Measurements from ENCODE around the gene TENM4.

TENM4 gene

DNA sequence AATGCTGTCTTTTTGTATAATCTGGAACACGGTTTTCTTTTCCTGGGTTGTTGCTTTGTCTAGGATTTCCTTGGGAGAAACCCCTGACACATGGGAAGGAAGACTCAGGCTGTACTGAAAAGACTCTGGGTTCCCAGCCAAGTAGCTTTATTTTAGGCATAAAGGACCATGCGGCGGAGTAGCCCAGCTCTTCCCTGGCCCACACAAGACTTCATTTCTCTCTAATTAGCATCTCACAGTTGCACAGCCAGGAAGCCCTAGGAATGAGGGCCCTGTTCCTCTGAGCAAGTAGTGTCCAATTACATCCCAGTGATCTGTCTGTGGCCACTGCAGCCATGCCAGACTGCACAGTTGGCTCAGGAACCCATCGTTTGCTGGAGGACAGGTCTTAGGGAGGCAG lies 319.5 kb downstream of the TENM4 start:
- DNase-seq (ENCODE audit: low read depth in 2 of 2): no peak

DNA sequence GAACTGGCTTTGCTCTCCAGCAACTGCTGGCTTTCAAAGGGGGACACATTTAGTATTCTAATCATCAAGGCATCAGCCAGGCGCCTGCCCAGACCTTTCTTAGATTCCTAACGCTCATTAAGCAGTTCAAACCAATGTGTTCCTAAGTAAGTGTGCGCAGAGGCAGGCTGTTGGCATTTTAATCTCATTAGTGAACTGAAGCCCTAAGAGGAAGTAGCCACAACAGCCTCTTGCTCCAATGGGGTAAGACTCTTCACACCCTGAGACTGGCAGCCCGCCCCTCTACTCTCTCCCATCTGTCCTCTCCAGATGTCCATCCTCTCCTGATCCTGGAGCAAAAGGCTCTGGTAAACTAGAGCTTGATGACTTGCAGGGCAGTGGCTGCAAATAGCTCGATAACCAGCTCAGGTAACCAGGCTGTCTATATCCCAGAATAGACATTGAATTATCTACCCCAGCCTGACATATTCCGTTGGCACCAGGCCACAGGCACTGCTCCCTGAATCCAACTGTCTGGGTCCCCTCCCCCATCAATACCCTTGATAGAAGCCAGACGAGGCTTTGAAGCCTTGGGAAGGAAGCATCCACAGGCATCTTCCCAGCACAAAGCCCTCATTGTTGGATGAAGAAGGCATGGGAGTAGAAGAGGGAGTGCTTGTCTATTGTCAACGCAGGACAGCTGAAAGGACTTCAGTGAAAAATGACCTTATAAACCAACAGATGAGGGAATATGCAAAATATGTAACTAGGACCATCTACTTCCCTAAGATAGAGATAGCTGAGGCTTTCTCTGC lies 321.1 kb downstream of the TENM4 start:
- DNase-seq (ENCODE audit: low read depth in 2 of 2): no peak

DNA sequence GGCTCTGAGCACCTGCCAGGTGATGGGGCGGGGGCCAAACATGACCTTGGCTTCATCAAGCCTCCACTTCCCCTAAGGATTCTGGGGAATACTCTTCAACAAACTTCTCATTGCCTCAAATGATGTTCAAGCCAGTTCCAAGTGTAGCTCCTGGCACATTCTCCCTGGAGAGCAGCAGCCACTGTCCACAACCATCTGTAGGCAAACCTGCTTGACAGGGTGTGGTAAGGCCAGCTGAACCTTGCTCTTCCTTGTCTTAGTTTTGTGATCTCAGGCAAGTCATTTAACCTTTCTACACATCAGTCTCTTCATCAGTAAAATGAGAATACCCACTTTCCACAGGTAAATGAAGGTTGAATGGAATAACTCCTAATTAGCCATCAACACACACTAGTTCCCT lies 323.3 kb downstream of the TENM4 start:
- DNase-seq (ENCODE audit: low read depth in 2 of 2): no peak

DNA sequence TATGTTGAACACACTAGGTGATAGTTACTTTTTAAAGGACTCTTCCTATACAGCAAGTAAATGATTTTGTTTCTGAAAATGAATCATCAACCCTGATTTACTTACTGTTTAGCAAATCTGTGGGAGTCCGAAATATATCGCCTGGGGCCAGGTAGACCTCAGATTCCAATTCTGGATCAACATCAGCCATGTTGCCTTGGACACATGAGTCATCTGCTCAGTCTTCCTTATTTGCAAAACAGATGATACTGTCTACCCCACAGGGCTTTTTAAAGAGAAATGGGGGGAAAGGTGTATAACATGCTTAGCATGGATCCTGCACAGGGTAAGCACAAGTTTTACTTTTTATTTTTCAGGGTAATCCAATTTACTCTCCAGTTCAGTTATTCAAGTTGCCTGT lies 324.2 kb downstream of the TENM4 start:
- DNase-seq (ENCODE audit: low read depth in 2 of 2): no peak

DNA sequence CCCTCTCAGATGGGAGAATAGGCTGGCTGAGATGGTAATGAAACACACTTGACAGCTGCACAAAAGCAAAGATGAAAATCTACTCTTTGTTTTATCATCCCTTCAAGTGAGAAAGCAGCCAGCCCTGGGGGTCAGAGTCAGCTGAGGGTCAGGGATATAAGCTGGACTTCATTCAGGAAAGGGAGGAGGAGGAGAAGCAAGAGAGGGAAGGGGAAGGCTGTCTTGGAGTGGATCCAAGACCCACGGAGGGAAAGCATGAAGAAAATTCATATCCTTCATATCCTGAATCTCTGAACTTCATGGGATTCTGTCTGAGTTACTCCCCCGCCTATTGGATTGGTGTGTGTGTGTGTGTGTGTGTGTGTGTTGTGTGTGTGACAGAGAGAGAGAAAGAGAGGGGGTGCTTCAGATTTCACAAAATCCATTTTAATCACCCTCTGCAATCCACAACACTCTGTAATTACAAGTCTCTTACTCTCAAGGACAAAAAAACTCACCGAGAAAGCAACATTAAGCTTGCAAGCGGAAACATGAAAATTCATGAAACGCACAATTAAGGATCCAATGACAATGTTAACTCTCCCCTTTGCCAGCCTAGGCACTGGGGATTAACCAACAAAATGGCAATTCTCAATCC lies 327.7 kb downstream of the TENM4 start:
- DNase-seq (ENCODE audit: low read depth in 2 of 2): no peak

DNA sequence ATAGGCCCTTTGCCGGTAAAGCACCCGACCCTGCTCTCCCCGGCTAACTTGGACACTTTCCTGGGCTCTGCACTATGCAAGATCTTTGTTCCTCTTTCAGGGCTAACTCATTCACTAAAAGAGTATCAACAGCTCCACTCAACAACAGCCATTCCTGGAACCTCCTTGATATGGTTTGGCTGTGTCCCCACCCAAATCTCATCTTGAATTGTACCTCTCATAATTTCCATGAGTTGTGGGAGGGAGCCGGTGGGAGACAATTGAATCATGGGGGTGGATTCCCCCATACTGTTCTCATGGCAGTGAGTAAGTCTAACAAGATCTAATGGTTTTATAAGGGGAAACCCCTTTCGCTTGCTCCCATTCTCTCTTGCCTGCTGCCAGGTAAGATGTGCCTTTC lies 330.0 kb downstream of the TENM4 start:
- DNase-seq (ENCODE audit: low read depth in 2 of 2): no peak

DNA sequence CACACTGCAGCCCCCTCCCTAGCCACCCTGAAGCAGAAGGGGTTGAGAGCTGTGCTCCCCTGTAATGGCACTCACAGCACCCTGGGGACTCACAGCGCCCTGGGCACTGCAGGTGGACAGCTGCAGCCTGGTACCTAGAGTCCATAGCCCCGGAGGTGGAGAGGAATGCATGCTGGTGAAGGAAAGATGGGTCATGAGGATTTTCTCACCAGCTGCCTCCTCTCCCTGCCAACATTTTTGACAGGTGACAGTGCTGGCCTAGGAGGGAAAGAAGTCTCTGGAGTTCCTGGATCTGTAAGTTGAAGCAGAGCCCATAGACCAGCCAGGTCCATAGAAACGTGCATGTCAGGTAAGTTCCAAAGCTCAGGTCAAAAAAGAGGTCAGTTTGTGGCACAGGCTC lies 330.5 kb downstream of the TENM4 start:
- no peak for DNase-seq (ENCODE audit: low read depth in 2 of 2)

DNA sequence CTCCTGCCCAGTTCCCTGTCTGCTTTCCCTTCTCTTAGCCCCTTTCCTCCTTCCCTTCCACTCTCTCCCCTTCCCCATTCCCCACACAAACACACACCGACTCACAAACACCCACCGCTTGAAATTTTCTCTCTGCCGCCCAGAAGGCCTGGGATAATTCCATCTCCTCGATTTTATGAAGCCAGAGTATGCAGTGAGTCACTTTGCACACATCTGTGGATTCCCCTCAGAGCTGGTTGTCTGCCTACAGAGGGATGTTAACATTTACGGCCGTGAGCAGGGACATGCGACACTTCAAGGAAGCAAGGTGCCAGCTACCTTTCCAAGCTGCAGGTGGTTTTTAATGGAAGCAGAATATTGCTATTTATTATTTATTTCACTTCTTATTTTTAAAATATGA lies 332.0 kb downstream of the TENM4 start:
- DNase-seq (ENCODE audit: low read depth in 2 of 2): no peak

DNA sequence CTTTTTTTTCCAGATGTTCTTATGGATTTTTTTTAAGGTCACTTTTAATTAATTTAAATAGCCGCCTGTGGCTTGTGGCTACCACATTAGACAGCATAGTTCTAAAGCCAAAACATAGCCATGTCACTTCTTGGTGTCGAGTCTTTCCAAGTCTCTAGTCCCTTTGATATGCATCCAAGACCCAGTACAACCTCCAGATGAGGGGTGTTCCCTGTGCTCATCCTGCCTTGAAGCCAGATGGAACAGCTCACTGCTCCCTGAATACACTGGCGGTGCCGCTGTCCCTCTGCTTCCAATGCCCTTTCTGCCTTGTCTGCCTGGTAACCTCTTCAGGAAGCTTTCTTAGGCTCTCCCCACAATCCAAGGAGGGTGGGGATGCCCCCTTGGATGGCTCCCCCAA lies 338.0 kb downstream of the TENM4 start:
- DNase-seq (ENCODE audit: low read depth in 2 of 2): no peak

DNA sequence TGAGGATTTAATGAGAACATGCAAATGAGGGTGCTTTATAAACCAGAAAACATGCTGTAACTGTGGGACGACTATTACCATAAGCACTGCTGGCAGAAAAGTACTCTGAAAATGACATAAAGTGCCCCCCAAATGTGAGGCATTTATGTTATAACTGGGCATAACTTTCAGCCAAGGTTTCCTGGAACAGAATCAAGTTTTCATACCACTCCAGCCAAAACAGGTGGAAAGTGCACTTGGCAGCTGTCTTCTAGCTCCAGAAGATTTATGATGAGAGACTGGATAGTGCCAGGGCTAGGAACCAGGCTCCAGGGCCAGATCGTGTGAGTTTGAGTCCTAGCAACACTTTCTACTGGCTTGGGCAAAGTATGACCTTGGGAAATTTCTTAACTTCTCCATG lies 339.2 kb downstream of the TENM4 start:
- DNase-seq (ENCODE audit: low read depth in 2 of 2): no peak

DNA sequence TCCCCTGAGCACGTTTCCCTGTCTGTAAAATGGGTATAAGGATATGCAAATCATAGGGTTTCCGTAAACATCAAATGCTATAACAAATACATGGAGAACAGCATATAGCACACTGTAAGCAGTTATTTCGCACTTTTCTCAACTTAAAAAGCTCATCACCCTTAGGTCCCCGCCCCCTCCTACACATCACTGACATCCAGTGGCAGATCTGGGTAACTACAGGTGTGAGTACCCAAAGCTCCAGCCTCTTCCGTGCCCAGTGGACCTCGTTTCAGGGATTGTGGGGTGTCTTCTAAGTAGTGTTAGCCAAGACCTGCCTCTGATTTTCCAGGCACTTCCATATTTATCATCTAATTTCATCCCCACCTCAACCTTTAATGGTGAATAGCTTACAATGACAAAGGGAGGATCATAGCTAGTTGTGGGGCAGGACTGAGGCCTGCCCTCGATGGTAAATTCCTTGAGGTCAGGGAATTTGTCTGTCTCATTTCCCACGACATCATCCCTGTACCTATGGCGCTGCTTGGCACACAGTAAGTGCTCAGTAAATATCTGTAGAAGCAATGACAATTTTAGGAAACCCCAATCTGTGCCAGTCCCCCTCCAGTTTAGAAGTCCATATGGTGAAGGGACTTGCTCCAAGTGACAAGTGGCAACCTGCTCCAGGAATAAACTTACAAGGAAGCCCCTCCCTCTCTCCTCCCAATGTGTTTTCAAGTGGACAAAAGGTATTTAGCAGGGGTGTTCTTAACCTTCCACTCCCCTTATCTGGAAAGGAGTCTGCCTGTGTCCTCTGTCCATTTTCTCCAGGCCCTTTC lies 340.5 kb downstream of the TENM4 start:
- no peak for DNase-seq (ENCODE audit: low read depth in 2 of 2)

DNA sequence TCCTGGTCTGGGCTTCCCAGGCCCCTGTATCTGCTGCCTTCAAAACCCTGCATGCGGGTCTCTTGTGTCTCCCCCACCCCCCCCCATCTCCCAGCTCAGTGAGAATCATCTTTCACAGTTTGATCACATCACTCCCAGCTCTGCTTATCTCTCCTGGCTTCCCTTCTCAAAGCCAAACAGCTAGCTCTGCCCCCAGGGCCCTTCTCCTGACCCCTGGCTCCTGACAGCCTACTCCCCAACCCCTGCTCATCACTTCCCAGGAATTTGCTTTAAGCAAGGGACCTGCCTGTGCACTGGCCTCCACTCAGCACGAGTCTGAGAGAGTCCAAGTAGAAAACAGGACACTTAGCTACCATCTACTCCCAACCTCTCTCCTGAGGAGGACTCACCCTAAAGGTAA lies 342.7 kb downstream of the TENM4 start:
- DNase-seq (ENCODE audit: low read depth in 2 of 2): no peak

DNA sequence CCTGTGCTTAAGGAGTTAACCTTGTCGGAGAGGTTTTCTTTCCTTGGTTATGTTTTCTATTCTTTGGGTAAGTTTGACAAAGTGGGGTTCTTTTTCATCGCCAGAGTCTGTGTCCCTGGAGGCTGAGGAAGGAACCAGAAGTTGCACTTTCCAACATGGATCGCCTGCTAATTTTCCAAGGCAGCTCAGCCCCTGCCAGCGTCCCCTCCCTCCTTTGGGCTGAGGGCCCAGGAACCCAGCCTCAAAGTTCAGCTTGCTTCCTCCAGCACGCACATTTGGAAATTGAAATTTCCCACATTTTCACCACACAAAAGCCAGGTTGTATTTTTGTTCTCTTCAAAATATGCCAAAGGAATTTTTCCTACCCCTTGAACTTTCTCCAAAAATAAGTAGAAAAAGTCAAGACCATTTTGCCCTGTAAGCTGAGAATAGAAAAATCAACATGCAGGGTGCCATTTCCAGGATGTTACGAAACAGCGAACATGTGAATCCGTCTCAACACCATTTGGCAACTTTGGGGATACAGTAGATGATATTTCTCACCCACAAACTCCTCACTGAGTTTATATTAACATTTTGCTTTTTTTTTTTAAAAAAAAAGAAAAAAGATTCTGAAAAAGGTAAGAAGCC lies 343.5 kb downstream of the TENM4 start:
- DNase-seq (ENCODE audit: low read depth in 2 of 2): no peak

DNA sequence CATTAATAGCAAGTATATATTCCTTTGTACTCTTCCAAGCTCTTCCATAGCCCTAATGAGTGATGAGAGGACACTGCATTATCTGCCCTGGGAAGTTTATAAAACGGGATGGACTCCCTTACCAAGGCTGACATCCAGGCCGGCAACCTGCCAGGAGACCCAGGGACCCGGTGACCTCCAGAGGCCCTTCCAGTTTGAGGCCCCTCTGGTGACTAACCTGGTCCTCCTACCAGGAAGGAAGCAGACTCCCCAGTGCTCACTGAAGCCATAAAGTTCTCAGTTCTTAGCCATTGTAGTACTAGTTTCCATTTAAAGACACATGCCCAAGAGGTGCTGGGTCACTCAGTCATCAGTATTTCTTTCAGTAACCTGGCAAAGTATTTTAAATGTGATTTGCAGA lies 345.4 kb downstream of the TENM4 start:
- DNase-seq (ENCODE audit: low read depth in 2 of 2): no peak

DNA sequence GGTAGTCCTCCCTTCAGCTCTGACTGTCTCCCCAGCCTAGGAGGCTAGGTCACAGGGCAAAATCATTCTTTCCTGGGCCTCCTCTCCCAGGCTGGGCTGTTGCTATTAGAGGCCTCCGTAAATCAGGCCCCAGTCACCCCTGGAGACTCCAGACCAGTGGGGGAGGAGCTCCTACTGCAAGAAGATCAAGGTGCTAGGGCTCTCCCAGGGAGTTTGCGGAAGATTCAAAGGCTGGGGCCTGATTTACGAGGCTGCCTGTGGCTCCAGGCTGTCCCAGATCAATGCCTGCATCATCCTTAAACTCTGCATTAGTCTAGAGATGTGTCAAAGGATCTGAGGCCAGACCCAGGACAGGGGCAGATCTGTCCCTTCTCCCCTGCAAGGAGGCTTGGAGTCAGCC lies 346.2 kb downstream of the TENM4 start:
- DNase-seq (ENCODE audit: low read depth in 2 of 2): no peak

DNA sequence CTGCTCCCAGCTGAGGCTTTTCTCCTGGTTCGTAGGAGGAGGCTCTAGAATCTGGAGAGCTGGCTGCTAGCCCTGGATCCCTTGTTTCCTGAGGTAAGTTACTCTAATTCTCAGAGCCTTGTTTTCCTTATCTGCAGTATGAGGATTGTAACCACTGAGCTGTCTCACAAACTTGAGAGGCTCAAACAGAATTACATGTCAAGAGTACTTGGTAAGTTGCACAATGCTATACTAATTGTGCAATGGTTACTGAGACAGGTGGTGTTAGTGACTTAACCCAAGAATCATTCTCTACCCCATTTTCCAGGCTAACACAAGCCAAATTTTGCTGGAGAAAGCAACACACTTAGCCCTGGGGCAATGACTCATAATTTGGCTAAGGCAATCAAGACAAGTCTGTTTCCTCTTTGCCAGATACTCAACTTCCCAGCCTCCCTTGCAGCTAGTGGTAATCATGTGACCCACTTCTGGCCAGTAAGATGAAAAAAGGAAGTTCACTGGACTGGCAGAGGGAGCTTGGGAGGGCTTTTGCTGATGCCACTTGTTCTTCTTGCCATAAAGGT lies 348.0 kb downstream of the TENM4 start:
- no peak for DNase-seq (ENCODE audit: low read depth in 2 of 2)

DNA sequence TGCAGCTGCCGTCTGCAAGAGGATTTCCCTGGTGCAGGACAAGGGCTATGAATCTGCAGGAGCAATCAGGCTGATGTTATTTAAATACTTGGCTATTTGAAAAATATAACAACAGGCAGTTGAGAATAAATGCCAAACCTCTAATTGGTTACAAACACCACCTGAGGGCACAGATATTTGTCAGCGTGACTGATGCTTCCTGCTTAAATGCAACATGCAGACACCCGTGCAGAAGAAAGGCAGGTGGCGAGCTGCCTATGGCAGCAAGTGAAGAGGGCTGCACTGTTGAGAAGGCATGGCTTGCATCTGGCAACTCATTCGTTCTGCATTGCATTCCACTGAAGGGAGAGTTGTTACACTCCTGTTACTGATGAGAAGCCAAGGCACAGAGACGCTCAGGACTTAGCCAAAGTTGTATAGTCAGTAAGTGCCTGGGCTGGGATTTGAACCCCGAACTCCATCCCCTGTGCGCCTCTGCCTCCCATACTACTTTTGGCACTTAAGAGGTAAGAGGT lies 350.6 kb downstream of the TENM4 start:
- DNase-seq (ENCODE audit: low read depth in 2 of 2): no peak

DNA sequence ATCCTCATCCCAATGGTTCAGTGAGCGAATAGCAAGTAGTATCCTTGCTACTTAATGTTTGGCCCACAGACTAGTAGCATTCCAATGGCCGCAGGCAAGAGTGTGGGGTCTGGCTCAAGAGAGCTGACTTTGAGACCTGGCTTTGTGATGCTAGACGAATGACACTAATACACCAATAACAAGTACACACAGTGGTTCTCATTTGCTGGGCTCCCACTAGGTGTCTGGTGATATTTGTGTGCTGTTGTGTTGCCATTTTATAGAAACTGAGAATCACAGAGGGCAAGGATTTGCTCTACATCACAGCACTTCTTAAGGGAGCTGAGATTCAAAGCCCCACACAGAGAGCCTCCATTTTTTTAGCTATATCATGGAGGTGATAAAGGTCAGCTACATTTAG lies 351.2 kb downstream of the TENM4 start:
- no peak for DNase-seq (ENCODE audit: low read depth in 2 of 2)

DNA sequence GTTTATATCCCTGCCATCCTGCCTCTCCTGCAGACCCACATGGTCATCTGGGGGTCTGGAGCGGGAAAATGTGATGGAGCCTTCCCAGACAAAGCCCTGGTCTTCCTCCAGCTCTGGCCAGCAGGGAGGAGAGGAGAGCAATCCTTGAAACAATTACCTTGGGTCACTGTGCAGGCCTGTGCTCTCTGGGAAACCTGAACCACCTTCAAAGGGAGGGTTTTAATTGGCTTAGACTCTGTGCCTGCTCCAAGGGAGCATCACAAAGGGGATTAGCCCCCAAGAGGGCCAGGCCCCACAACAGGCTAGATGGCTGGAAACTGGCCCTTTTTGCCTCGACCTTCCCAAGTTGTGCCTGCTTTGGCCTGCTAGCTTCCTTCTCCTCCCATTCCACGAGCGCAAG lies 351.9 kb downstream of the TENM4 start:
- DNase-seq (ENCODE audit: low read depth in 2 of 2): no peak

DNA sequence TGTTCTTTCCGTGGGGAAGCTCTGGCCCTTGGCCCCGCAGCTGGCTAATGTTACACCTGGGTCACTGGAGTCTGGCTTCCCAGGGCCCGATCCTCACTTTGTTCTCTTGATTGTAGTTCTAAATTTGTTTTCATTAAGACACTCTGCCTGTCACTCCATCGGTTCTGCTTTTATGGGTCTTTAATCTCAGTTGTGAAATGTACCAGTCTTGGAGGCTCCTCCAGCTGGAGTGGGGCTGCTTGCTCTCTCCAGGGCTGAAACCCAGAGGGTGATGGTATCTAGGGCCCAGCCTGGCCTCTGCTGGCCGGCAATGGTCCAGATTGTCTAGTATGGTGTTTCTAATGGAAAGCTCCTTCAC lies 352.9 kb downstream of the TENM4 start:
- no peak for DNase-seq (ENCODE audit: low read depth in 2 of 2)

DNA sequence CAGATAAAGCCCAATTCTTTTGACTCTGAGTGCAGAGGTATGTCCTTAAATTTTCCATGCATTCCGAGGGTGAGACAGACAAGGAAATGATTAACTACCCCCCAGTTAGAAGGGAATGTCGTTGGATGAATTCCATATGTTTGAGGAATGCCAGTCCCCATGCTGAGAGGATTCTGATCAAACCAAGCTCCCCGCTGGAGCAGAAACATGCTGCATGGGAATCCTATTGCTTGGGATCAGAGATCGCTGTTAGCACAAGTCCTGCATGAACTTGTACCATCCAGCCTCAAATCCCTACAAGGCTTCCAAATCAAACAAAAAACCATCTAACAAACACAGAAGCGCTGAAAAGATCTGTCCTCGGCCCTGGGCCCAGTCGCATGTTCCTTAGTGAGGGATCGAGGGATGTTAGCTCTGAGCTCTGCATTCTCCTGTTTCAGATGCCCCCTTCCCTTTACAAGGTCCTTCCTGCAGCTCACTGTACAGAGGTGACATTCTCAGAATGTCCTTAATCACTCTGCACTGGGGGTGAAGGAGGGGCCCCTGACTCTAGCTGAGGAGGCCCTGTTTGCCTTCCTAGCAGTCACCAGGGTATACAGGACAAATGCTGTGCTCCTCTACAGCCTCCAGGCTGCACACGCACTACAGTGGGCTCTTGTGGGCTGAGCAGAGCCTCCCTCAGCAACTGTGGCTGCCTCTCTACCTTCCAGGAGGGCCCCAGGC lies 353.4 kb downstream of the TENM4 start:
- no peak for DNase-seq (ENCODE audit: low read depth in 2 of 2)
